GM11168 (cell line): ENCODE results near the gene SECISBP2.

Experiments used
- in situ Hi-C: fragments of 300-500 bp; cut with MboI; formaldehyde crosslinking; loops from one replicate; pipeline ENCODE4 v1.12.0; 2022; ENCODE audit warnings: low sequenced_read_pairs; ENCODE audit not compliant: unreplicated experiment

SECISBP2 gene

GRCh38 chr9:89398621-89399020, 80.3 kb downstream of the SECISBP2 start:
- in situ Hi-C loops: no loop called here

DNA sequence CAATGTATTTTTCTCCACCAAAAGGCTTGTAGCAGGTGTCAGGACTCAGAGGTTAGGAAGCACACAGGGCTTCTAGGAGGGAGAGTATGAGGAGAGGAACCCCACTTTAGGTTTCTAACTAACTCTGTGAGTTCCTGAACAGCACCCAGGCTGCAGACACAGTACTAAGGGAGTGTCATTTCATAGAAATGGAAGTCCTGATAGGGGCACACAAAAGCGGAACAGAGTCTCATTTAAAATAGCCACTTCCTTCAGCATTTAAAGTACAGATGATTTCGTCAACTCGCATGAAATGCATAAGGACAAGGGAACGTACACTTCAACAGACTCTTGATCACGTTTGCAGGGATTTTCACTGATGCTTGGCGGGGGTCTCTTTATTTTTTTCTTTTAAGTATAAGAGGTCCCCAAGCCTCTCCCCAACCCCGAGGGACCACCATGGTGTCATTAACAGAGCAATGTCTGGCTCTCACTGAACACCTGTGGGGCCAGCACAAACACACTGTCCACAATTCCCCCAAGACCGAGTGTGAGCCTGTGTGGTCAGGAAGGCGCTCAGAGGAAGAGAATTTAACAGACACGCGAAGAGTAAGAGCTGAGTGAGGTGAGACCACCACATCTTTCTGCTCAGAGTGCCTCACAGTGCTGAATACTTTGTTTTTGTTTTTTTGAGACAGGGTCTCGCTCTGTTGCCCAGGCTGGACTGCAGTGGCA, 82.3 kb downstream of the SECISBP2 start:
- in situ Hi-C loops: no loop called here

DNA sequence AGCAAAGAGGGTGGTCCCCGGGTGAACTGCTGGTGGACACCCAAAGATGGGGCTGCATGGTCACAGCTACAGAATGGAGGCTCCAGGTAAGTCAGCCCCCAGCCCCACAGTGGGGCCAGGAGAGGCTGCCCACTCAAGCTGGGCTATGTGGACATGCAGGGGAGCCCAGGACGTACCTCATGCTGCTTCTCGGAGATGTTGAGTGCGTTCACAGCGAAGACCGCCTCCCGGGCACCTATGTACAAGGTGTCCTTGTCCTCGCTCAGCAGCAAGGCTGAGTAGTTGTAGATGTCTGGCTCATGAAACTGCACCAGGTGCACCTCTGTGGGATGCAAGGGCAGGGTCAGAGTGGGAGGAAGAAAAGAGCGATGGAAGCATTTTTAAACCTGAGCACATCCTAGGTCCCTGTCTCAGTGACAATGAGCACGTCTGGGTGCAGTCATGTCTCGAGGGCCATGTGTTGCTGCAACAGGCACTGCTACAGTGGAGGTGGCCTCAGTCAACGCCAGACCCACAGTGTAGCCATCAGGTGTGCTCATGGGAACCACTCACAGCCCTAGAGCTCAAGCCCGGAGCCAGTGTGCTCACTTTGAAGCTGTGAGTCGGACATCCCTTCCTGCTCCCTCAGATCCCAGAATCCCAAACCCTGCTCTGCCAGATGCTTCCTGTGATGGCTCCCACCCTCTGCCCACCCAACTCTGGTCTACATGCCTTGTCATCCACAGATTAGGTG, 84.6 kb downstream of the SECISBP2 start:
- in situ Hi-C loops: no loop called here

DNA sequence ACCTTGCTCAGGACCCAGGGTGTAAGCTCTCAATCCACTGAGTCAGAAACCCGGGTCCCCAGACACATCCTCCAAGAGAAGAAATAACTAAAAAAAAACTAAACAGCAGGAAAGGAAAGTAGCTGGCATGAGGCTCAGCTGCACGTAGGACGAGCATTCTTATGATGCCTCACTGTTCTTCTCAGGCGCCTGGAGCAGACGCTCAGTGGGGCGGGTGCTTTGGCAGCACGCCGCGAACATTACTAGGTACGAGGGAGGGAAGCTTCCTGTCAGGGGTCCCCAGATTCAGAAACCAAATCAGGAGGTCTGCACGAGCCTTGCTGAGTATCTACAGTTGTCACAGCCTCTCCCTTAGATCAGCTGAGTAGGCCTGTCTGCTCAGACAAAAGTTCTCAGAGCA, 85.8 kb downstream of the SECISBP2 start:
- in situ Hi-C loops: no loop called here

DNA sequence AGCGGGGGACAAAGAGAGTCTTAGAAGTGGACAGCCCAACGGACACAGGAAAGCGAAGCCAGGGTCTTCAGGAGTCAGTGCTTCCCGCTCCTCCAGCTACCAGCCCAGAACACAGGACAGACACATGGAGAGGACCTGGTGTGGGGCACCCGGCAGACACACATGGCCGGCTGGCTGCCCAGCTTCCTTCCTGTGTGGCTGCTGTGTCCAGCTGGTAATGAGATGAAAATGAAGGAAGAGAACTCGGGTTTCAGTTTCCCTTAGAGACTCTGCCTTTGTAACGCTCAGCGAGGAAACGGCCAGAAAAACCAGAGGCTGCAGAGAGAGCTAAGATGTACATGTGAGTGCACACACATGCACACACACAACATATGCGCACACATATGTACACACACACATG, 87.5 kb downstream of the SECISBP2 start:
- in situ Hi-C loops: no loop called here

DNA sequence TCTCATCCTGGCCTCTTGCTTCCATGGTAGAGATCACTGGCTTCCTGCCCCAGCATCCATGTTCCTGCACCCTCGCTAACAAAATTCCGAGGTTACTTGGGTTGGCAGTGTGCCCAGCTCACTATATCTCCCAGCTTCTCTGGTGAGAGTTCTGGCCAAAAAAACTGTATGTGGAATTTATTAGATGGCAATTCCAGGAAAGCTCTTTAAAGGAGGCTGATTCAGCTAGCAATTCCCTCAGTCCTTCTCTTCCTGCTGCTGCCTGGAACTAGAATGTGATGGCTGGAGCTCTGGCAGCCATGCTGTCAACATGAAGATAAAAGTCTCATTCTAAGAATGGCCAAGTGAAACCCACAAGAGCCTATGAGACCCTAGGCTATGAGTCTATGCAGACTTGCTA, 88.8 kb downstream of the SECISBP2 start:
- in situ Hi-C loops: no loop called here

DNA sequence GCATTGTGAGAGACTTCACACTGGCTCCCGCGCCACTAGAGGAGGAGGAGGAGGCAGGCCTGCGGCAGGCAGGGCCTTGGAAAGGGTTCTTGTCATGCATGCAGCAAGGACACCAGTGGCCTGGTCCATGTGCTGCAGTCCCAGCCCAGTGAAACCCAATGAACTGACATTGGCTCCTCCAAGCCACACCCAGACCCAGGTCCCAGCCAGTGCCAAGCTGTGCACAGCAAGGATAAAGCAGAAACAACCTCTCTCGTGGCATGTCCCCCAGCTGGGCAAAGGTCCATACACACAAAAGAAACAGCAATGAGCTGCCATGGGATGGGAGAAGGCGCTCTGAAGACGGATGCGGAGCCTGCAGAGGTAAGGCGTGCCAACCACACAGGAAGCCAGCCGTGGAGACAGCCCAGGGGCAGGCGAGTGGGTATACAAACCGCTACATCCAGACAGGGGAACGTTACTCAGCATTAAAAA, 90.4 kb downstream of the SECISBP2 start:
- in situ Hi-C loops: no loop called here
